Activated gamma-delta T cell (primary cell): ENCODE measurements around the gene SPIB.
"Not testable (repeated sequence)": the region's sequence is repeated elsewhere in the genome, so short reads cannot be mapped to it uniquely, and the experiment has no call there.

Experiments
- DNase-seq: peaks from one replicate; lab custom pipeline; 2025; lab: John Stamatoyannopoulos, UW

SPIB gene

GRCh38 chr19:50468818-50469217, 50.1 kb downstream of the SPIB start:
- DNase-seq: no peak

GRCh38 chr19:50473336-50473735, 54.6 kb downstream of the SPIB start:
- not testable (repeated sequence) for DNase-seq

- no peak for DNase-seq
Measured at GRCh38 chr19:50475101-50475568, 56.4 kb downstream of the SPIB start.

DNA sequence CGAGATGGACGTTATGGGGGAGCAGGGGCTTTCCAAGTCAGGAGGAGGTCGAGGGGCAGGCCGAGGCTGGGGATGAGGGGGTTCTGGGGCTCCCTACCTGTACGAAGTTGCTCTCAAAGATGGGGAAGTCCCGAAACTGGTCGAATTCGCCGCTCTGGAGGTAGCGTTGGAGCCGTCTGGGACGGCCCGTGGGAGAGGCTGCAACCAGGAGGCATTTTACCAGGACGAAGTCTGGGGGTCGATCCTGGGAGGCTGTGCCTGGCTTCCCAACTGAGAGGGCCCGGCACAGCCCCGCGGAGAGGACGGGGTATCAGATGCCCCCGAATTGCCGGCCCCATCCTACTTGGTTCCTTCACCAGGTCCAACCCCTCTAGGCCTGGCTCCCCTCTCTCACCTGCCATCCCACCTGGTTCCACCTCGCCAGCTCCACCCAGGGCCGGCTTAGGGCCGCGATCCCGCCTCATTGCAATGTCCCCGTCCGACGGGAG, 57.0 kb downstream of the SPIB start:
- no peak for DNase-seq

GRCh38 chr19:50476224-50476906, 57.6 kb downstream of the SPIB start, which contains the start of the genes EMC10 and GARIN5A:
TSS of gene EMC10 (plus strand) at chr19:50476507. CDS start at chr19:50476545, 38 bp downstream.
TSS of gene GARIN5A (minus strand) at chr19:50476848. CDS start at chr19:50476388, 460 bp downstream.
- peak; percentile 85 for DNase-seq

GRCh38 chr19:50476907-50477238, 58.1 kb downstream of the SPIB start:
- DNase-seq: no peak

DNA sequence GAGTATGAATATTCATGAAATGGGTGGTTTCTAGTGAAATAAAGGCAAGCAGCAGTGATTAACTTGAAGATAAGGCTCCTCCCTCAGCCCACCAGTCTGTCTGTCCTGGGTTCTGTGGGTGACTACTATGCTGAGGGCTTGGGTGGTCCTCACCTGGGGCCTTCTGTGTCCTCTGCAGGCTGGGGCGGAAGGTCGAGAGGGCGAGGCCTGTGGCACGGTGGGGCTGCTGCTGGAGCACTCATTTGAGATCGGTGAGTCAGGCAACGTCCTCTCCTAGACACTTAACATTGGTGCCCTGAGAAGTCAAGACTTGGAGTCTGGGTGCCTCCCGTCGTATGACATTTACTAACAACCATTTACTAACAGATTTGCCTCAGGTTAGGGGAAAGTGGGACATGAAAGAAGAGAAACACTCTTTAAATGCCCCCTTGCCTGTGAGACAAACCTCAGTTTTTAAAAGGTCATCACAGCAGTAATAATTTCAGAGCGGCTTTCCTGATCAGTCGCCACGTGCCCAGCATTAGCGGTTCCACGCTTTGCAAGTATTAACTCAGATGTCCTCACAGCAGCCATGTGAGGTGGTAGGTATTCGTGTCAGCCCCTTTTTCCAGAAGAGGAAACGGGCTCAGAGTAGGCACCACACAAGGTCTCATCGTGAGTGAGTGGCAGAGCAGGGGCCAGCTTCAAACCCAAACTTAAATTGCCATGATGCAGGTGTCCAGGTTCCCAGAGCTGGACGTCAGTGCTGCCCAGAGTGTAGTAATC, 59.2 kb downstream of the SPIB start:
- DNase-seq: no peak

DNA sequence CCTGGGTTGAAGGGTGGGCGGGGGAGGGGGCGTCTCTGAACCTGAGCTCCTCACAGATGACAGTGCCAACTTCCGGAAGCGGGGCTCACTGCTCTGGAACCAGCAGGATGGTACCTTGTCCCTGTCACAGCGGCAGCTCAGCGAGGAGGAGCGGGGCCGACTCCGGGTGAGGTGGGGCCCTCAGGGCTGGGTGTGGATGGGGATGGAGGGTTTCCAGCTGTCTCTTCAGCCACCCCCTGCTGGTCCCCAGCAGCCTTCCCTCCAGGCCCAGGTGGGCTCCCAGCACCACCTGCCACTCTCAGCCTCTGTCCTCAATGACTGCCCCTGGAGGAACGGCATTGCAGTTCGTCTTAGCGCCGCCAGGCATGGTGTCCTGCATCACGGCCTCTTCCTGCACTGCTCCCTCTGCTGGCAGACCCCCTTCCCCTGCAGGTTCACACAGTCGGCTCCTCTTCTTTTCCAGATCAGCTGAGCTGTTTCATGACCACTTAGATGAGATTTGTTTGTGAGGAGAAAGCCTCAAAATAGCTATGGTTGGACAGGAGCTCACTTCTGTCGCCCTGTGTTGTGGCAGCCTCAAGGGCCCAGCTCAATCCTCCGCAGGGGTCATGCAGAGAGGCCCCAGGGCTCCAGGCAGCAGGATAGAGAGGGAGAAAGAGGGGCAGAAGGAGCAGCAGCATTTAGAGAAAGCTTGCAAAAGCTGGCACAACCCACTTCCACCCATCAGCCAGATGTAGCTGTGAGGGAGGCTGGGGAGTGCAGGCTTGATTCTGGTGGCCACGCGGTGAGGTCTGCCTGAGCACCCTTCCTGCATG, 60.4 kb downstream of the SPIB start:
- DNase-seq: no peak

- DNase-seq: no peak
Measured at GRCh38 chr19:50479761-50480251, 61.1 kb downstream of the SPIB start.

- DNase-seq: no peak
Measured at GRCh38 chr19:50480281-50481111, 61.8 kb downstream of the SPIB start.
